Activated T-cell treated with anti-CD3 and anti-CD28 coated beads, Interleukin-2, amount 50 U/mL, for 72 hours (primary cell): ENCODE data around the gene NOP10. TPM values are rescaled to one million over a fixed set of nuclear protein-coding genes. Genes with fewer than 3 reads are reported as not detected.

Source experiments
- ATAC-seq, 2 donors: fragments of 150-1000 bp; cut with Tn5 transposase; replicated peaks in 1 of 2; 2 replicates each; pipeline ENCODE4 v1.10.0; 2021; ENCODE audit warnings: moderate library complexity in 2 of 2, mild to moderate bottlenecking in 1 of 2
- DNase-seq, 2 donors: peaks; one replicate each; pipeline ENCODE4 v3.0.0; 2021 to 2022; ENCODE audit warnings: mixed read lengths in 1 of 2
- H3K27ac Mint-ChIP-seq: one replicate; pipeline ENCODE4 v1.8.0; 2022; ENCODE audit warnings: mild to moderate bottlenecking, moderate library complexity, mixed read lengths
- H3K27me3 Mint-ChIP-seq: one replicate; pipeline ENCODE4 v1.8.0; 2022; ENCODE audit warnings: low read depth, mixed read lengths
- H3K36me3 Mint-ChIP-seq, 2 donors: one replicate each; pipeline ENCODE4 v1.8.0; 2022; ENCODE audit warnings: mixed read lengths in 2 of 2, mild to moderate bottlenecking in 1 of 2; ENCODE audit not compliant: insufficient read depth in 2 of 2
- H3K4me1 Mint-ChIP-seq: one replicate; pipeline ENCODE4 v1.8.0; 2022; ENCODE audit warnings: low read depth, mixed read lengths
- H3K4me3 Mint-ChIP-seq, 2 donors: one replicate each; pipeline ENCODE4 v1.8.0; 2022; ENCODE audit warnings: mild to moderate bottlenecking in 2 of 2, mixed read lengths in 2 of 2, moderate library complexity in 2 of 2
- H3K9me3 Mint-ChIP-seq, 2 donors: one replicate each; pipeline ENCODE4 v1.8.0; 2022; ENCODE audit warnings: mixed read lengths in 2 of 2
- total RNA-seq, 2 donors: library from RNA; stranded (reverse); gene quantifications; one replicate each; pipeline ENCODE4 v1.2.3, GENCODE V29; 2022

The NOP10 gene
- total RNA-seq, 2 donors from 2014 or later: 126 to 158 TPM

GRCh38 chr15:34365836-34366235 is 22.9 kb upstream of the NOP10 start:
- Mint-ChIP-seq H3K9me3 (no peaks in the 10 kb centered on the region), H3K4me1 (peaks cover 42% of the 10 kb centered on the region), H3K4me3 (peak overlapping the region; percentile 96), H3K27ac (no peak overlapping the region), H3K36me3 (peaks cover 2 to 10% of the 10 kb centered on the region in 2 donors), H3K27me3 (no peaks in the 10 kb centered on the region)
- ATAC-seq (no peak), DNase-seq (no peak)

DNA sequence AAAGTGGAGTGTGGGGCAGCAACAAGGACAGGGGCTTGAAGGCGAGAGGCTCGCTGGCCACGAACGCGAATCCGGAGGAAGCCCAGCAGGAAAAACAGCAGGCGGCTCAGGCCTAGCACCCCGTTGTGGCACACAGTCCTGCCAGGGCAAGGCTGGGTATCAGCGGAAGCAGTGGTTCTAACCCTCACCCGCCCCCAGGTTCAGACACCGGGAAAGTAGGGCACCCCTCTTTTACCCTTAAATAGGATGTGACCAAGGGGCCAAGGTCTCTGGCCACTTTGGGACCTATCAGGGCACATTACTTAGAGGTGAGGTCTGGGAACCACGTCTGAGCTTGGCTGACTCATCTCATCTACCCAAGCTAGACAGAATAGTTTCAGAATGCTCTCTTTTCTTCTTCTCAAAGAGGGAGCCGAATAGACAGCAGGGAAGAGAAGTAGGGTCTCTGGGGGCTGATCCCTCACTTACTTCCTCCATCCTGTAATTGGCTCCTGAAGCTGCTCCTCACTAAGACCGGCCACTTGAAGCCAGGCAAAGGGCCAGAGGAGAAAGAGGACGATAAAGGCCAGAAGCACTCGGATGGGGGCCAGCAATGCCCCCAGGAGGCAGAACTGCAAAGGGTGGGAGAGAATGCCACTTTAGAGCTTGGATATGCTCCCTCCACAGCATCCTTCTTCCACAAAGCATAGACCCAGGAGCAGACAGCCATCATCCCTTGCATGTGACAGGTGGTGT is 22.3 kb upstream of the NOP10 start:
- Mint-ChIP-seq H3K4me1 (peaks cover 39% of the 10 kb centered on the region), H3K27me3 (no peaks in the 10 kb centered on the region), H3K9me3 (no peaks in the 10 kb centered on the region), H3K36me3 (peaks cover 2 to 11% of the 10 kb centered on the region in 2 donors), H3K4me3 (peak overlapping the region; percentile 96), H3K27ac (peak overlapping the region; percentile 56)
- ATAC-seq (no peak), DNase-seq (peak in 1 of 2 donors; percentile 20)

DNA sequence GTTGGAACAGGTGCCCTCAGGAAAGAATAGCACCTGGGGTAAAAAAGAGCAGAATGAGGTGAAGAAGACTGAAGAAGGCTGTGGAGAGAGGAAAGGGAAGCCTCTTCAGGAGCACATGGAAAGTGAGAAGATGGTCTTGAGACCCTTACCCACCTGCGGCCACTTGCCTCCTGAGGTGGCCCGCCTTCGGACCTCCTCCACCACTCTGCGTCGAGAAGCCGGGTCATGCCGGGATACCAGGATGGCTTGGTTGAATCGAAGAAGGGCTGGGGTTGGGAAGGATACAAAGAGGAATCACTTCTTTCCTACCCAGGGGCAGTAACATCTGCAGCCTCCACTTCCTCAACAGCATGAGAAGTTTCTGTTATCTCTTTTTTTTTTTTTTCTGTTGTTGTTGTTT is 21.1 kb upstream of the NOP10 start:
- no peak overlapping the region for H3K4me3 Mint-ChIP-seq
- H3K27me3 Mint-ChIP-seq: no peaks in the 10 kb centered on the region
- H3K36me3 Mint-ChIP-seq: peaks cover 2 to 13% of the 10 kb centered on the region in 2 donors
- peaks cover 28% of the 10 kb centered on the region for H3K4me1 Mint-ChIP-seq
- DNase-seq: no peak
- H3K9me3 Mint-ChIP-seq: no peaks in the 10 kb centered on the region
- H3K27ac Mint-ChIP-seq: no peak overlapping the region
- no peak for ATAC-seq

- Mint-ChIP-seq H3K36me3 (peaks cover 2 to 15% of the 10 kb centered on the region in 2 donors), H3K4me1 (peaks cover 20% of the 10 kb centered on the region), H3K27me3 (no peaks in the 10 kb centered on the region), H3K27ac (no peak overlapping the region), H3K9me3 (no peaks in the 10 kb centered on the region), H3K4me3 (no peak overlapping the region)
- ATAC-seq (no peak), DNase-seq (no peak)
These were observed 19.3 kb upstream of the NOP10 start for GRCh38 chr15:34362047-34362773.

DNA sequence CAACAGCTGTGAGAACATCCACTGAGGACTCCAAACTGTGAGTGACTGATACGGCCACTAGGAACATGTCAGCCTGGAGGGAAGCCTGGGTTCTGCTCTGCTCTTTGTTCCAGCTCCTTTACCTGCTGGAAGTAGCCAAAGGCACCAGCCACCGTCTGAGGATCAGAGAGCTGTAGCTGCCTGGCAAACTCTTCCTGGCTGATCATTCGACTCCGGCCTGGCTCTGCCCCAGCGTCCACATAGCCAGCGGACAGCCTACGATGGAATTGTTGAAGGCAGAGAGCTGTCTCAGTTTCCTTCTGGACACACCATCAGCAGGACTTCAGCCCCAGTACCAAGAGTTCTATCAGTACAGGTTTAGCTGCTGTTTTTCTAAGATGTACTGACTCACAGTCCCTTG is 18.3 kb upstream of the NOP10 start:
- H3K4me3 Mint-ChIP-seq: no peak overlapping the region
- no peaks in the 10 kb centered on the region for H3K27me3 Mint-ChIP-seq
- peaks cover 2 to 15% of the 10 kb centered on the region in 2 donors for H3K36me3 Mint-ChIP-seq

DNA sequence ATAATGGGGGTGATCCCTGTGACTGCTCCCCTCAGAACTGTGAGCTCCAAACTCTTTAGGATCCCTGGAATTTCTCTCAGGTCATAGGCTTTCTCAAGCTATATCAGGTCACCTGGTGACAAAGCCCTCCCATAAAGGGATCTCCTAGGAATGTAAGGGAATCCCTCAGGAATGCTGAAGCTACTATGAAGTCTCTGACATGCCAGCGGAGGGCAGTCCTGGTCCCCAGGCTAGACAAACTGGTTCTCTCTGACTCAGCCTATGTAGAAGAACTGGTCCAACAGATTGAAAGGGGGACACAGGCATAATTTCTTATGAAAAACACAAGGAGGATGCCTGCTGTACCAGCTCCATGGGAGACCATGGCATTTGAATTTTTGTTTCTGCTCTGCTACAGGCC is 17.4 kb upstream of the NOP10 start:
- H3K27ac Mint-ChIP-seq: no peak overlapping the region
- H3K36me3 Mint-ChIP-seq: peaks cover 2 to 15% of the 10 kb centered on the region in 2 donors
- H3K27me3 Mint-ChIP-seq: no peaks in the 10 kb centered on the region
- no peak for ATAC-seq
- H3K9me3 Mint-ChIP-seq: no peaks in the 10 kb centered on the region
- no peak for DNase-seq
- H3K4me1 Mint-ChIP-seq: peaks cover 13% of the 10 kb centered on the region
- no peak overlapping the region for H3K4me3 Mint-ChIP-seq

More for the DNA sequence above, 18.3 kb upstream of the NOP10 start:
- Mint-ChIP-seq H3K4me1 (peaks cover 19% of the 10 kb centered on the region), H3K9me3 (no peaks in the 10 kb centered on the region), H3K27ac (peak overlapping the region; percentile 10)
- DNase-seq: no peak
- no peak for ATAC-seq

- ATAC-seq (no peak), DNase-seq (no peak)
- H3K36me3 Mint-ChIP-seq: peaks cover 2 to 14% of the 10 kb centered on the region in 2 donors
- no peak overlapping the region for H3K27ac Mint-ChIP-seq
- H3K27me3 Mint-ChIP-seq: no peaks in the 10 kb centered on the region
- H3K9me3 Mint-ChIP-seq: no peaks in the 10 kb centered on the region
- peaks cover 8% of the 10 kb centered on the region for H3K4me1 Mint-ChIP-seq
- H3K4me3 Mint-ChIP-seq: no peak overlapping the region
These were observed 16.5 kb upstream of the NOP10 start for GRCh38 chr15:34359416-34359815.

GRCh38 chr15:34358948-34359347 is 16.0 kb upstream of the NOP10 start:
- DNase-seq (no peak), ATAC-seq (no peak)
- H3K4me1 Mint-ChIP-seq: peaks cover 7% of the 10 kb centered on the region
- no peaks in the 10 kb centered on the region for H3K27me3 Mint-ChIP-seq
- no peak overlapping the region for H3K4me3 Mint-ChIP-seq
- no peak overlapping the region for H3K27ac Mint-ChIP-seq
- no peaks in the 10 kb centered on the region for H3K9me3 Mint-ChIP-seq
- peaks cover 2 to 14% of the 10 kb centered on the region in 2 donors for H3K36me3 Mint-ChIP-seq

GRCh38 chr15:34358367-34358766 is 15.4 kb upstream of the NOP10 start:
- H3K27ac Mint-ChIP-seq: no peak overlapping the region
- peaks cover 7% of the 10 kb centered on the region for H3K4me1 Mint-ChIP-seq
- no peaks in the 10 kb centered on the region for H3K9me3 Mint-ChIP-seq
- H3K4me3 Mint-ChIP-seq: no peak overlapping the region
- no peak for ATAC-seq
- peaks cover 2 to 14% of the 10 kb centered on the region in 2 donors for H3K36me3 Mint-ChIP-seq
- H3K27me3 Mint-ChIP-seq: no peaks in the 10 kb centered on the region
- no peak for DNase-seq

DNA sequence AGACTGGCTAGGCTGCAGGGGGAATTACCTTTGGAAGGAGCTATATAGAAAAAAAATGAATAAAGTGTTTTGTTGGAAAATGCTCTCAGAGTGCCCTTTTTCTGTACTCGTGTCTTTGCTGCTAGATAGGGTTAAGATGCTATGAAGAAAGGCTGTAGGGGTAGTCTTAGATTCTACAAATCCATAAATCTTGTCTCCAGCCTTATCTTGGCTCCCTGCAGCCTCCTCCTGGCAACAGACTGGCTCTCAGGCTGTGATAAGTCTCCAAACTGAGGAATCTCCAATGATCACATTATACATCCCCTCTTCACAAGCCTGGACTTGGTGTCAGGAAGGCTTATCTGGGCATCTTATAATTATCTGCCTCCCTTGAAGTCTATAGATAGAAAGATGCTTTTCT is 14.7 kb upstream of the NOP10 start:
- Mint-ChIP-seq H3K27me3 (no peaks in the 10 kb centered on the region), H3K9me3 (no peaks in the 10 kb centered on the region), H3K4me1 (peaks cover 7% of the 10 kb centered on the region), H3K4me3 (no peak overlapping the region), H3K27ac (no peak overlapping the region), H3K36me3 (peaks cover 2 to 10% of the 10 kb centered on the region in 2 donors)
- DNase-seq (no peak), ATAC-seq (no peak)

GRCh38 chr15:34355241-34355640 is 12.3 kb upstream of the NOP10 start:
- Mint-ChIP-seq H3K4me1 (peaks cover 7% of the 10 kb centered on the region), H3K36me3 (peaks cover 0 to 4% of the 10 kb centered on the region in 2 donors), H3K27ac (no peak overlapping the region), H3K4me3 (no peak overlapping the region), H3K27me3 (no peaks in the 10 kb centered on the region), H3K9me3 (no peaks in the 10 kb centered on the region)
- no peak for DNase-seq
- no peak for ATAC-seq

GRCh38 chr15:34354286-34354685 is 11.3 kb upstream of the NOP10 start:
- H3K27me3 Mint-ChIP-seq: no peaks in the 10 kb centered on the region
- no peak overlapping the region for H3K4me3 Mint-ChIP-seq
- H3K9me3 Mint-ChIP-seq: no peaks in the 10 kb centered on the region
- peaks cover 7% of the 10 kb centered on the region for H3K4me1 Mint-ChIP-seq
- ATAC-seq: no peak
- peaks cover 0 to 2% of the 10 kb centered on the region in 2 donors for H3K36me3 Mint-ChIP-seq
- DNase-seq: no peak
- no peak overlapping the region for H3K27ac Mint-ChIP-seq

DNA sequence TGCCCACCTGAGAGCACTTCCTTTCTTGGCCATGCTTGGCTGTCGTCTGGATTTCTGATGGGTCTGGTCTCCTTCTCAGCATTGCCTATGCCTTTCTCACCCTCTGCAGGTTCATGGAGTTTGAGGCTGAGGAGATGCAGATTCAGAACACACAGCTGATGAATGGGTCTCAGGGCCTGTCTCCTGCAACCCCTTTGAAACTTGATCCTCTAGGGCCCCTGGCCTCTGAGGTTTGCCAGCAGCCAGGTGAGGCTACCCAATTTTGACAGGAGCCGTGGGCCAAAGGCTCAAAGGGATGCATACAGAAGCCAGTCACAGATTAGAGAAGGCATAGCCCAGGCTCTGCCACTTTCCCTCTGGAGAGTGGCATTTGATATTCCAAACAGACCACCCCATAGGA is 10.7 kb upstream of the NOP10 start:
- no peaks in the 10 kb centered on the region for H3K27me3 Mint-ChIP-seq
- no peak overlapping the region for H3K27ac Mint-ChIP-seq
- DNase-seq (no peak), ATAC-seq (no peak)
- H3K4me3 Mint-ChIP-seq: no peak overlapping the region
- peaks cover 7% of the 10 kb centered on the region for H3K4me1 Mint-ChIP-seq
- H3K36me3 Mint-ChIP-seq: peaks cover 0 to 2% of the 10 kb centered on the region in 2 donors
- H3K9me3 Mint-ChIP-seq: no peaks in the 10 kb centered on the region
